ENCODE data around the gene CENPT. TPM values are rescaled to one million over a fixed set of nuclear protein-coding genes. Genes with fewer than 3 reads are reported as not detected.

Gene CENPT
- total and polyA plus RNA-seq, 2 of the 13 experiments (the other 11 are each of a cell fraction or from before 2014, with no cell fraction given), result 40.9 to 43.3 TPM

GRCh38 chr16:67869653-67870052 is 22.2 kb upstream of the CENPT start:
- in situ Hi-C loops (cut with HindIII; ENCODE audit: extremely low pct_ligation_motif_present, low pct_unique_long_range_greater_than_20kb) (no loop called here), intact Hi-C loops (cut with micrococcal nuclease; ENCODE audit: unreplicated experiment) (loop anchor here (5.0 kb wide), 1 partner anchor 1332 kb away; no protein-coding TSS in a partner anchor)
- Histone ChIP-seq H3K9me3 (ENCODE audit: low read length) (no peaks in the 10 kb centered on the region), H3K9ac (ENCODE audit: insufficient read depth, low read depth, low read length) (no peak overlapping the region), H3K4me3 (replicated peaks in 1 of 3; ENCODE audit: insufficient read depth in 1 of 3, low read depth in 2 of 3, low read length in 3 of 3) (no peak overlapping the region), H4K20me1 (ENCODE audit: insufficient read depth, low read length) (peaks cover 14% of the 10 kb centered on the region), H3K27ac (ENCODE audit: extremely low read length, insufficient read depth, low read length) (no peak overlapping the region), H2AFZ (ENCODE audit: low read length) (no peak overlapping the region), H3K27me3 (ENCODE audit: control insufficient read depth in 1 of 2, insufficient read depth in 2 of 2, low read length in 2 of 2) (no peaks in the 10 kb centered on the region; a peak in 1 of 5 replicates), H3K4me2 (ENCODE audit: low read depth, low read length) (no peak overlapping the region), H3K36me3 (replicated peaks in 1 of 2; ENCODE audit: control insufficient read depth in 1 of 2, insufficient read depth in 2 of 2, low read length in 2 of 2) (peaks cover 30 to 63% of the 10 kb centered on the region in 2 experiments), H3K79me2 (ENCODE audit: insufficient read depth, low read length) (peaks cover 22% of the 10 kb centered on the region), H3K4me1 (ENCODE audit: insufficient read depth, low read length) (peaks cover 16% of the 10 kb centered on the region)
- DNase-seq (ENCODE audit: low spot score) (no peak), FAIRE-seq (no peak), ATAC-seq (no peak)
- 96% methylated on average over 6 of the region's 7 CpGs for WGBS (ENCODE audit: low lambda C conversion rate)
- no TSS peak for BruUV-seq (replicated peaks)
- ChIA-PET CTCF (ENCODE audit: low intra/inter-chr PET ratio, low total read pairs) (no interaction called here), POLR2A (interaction anchor here (1.5 kb wide), 1 partner anchor 23 kb away, joined by 3 read pairs; the partner anchor contains the start of gene NUTF2)
- peak; percentile 35 for TF ChIP-seq RBM22 (optimal IDR thresholded peaks at IDR 0.05; ENCODE audit: low read length)
- TF ChIP-seq ZNF468 (CRISPR knock-in tag; IDR thresholded peaks at IDR 0.05), result no peak
- no peak for TF ChIP-seq TSC22D2 (CRISPR knock-in tag; IDR thresholded peaks at IDR 0.05; ENCODE audit: borderline replicate concordance)
- TF ChIP-seq SMC3 (IDR thresholded peaks at IDR 0.05; ENCODE audit: low read length), result no peak

DNA sequence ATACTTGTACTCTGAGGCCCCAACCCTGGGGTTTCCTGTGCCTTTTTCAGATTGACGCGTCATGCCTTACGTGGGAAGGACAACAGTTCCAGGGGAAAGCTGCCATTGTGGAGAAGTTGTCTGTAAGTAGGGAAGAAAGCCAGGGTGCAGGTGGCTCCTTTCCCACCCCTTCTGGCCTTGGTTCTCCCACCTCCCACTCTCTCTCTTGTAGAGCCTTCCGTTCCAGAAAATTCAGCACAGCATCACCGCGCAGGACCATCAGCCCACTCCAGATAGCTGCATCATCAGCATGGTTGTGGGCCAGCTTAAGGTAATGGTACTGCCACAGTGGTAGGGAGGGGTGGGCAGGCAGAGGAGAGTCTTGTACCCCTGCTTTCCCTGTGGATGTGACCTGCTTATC is 20.8 kb upstream of the CENPT start:
- Histone ChIP-seq H3K4me3 (replicated peaks in 1 of 3; ENCODE audit: insufficient read depth in 1 of 3, low read depth in 2 of 3, low read length in 3 of 3) (no peak overlapping the region), H3K9me3 (ENCODE audit: low read length) (no peaks in the 10 kb centered on the region), H3K9ac (ENCODE audit: insufficient read depth, low read depth, low read length) (no peak overlapping the region), H2AFZ (ENCODE audit: low read length) (no peak overlapping the region), H4K20me1 (ENCODE audit: insufficient read depth, low read length) (peaks cover 20% of the 10 kb centered on the region; the same call in 1 of the 2 replicates), H3K36me3 (replicated peaks in 1 of 2; ENCODE audit: control insufficient read depth in 1 of 2, insufficient read depth in 2 of 2, low read length in 2 of 2) (peaks cover 33 to 70% of the 10 kb centered on the region in 2 experiments), H3K79me2 (ENCODE audit: insufficient read depth, low read length) (peaks cover 20% of the 10 kb centered on the region), H3K27me3 (ENCODE audit: control insufficient read depth in 1 of 2, insufficient read depth in 2 of 2, low read length in 2 of 2) (no peaks in the 10 kb centered on the region; a peak in 1 of 5 replicates), H3K4me2 (ENCODE audit: low read depth, low read length) (no peak overlapping the region), H3K4me1 (ENCODE audit: insufficient read depth, low read length) (peaks cover 6% of the 10 kb centered on the region), H3K27ac (ENCODE audit: extremely low read length, insufficient read depth, low read length) (no peak overlapping the region)
- CTCF ChIA-PET (ENCODE audit: low intra/inter-chr PET ratio, low total read pairs), result interaction anchor here (1.7 kb wide), 1 partner anchor 52 kb away, joined by 3 read pairs; no protein-coding TSS in a partner anchor
- 0 out of 4 replicates have a peak, but pooled peaks of 1 of the 2 experiments have one; percentile 11 for TF ChIP-seq POLR2A (IDR thresholded peaks at IDR 0.05; ENCODE audit: insufficient read depth in 1 of 2, low read depth in 2 of 2, low read length in 2 of 2)
- no peak for TF ChIP-seq FLYWCH1 (CRISPR knock-in tag; IDR thresholded peaks at IDR 0.05)
- no peak for FAIRE-seq
- no peak for ATAC-seq
- DNase-seq (ENCODE audit: low spot score), result no peak
- in situ Hi-C loops (cut with HindIII; ENCODE audit: extremely low pct_ligation_motif_present, low pct_unique_long_range_greater_than_20kb), result no loop called here
- no TSS peak for BruUV-seq (replicated peaks)
- intact Hi-C loops (cut with micrococcal nuclease; ENCODE audit: unreplicated experiment), result no loop called here
- POLR2A ChIA-PET, result interaction anchor here (1.5 kb wide), 1 partner anchor 22 kb away, joined by 3 read pairs; the partner anchor contains the start of gene NUTF2
- over 99% methylated on average over 6 of the region's 6 CpGs for WGBS (ENCODE audit: low lambda C conversion rate)
